Parathyroid adenoma (tissue), 2 donors: Measurements from ENCODE around the gene LRP6.

Experiments
- H2AFZ ChIP-seq: fragments of 300-600 bp; sonication (generic); one replicate; pipeline ENCODE4 v1.7.0; 2017; ENCODE audit warnings: antibody characterized with exemption, mild to moderate bottlenecking
- H3K27ac ChIP-seq: fragments of 300-600 bp; sonication (generic); one replicate; pipeline ENCODE4 v1.7.0; 2017
- H3K27me3 ChIP-seq: fragments of 300-600 bp; sonication (generic); one replicate; pipeline ENCODE4 v1.7.0; 2017; ENCODE audit warnings: low read length; ENCODE audit not compliant: control insufficient read depth, insufficient read depth
- H3K36me3 ChIP-seq: fragments of 300-600 bp; sonication (generic); one replicate; pipeline ENCODE4 v1.7.0; 2017; ENCODE audit warnings: low read length; ENCODE audit not compliant: control insufficient read depth, insufficient read depth
- H3K4me1 ChIP-seq: fragments of 300-600 bp; sonication (generic); one replicate; pipeline ENCODE4 v1.7.0; 2017; ENCODE audit warnings: control low read depth
- H3K4me2 ChIP-seq: fragments of 300-600 bp; sonication (generic); one replicate; pipeline ENCODE4 v1.7.0; 2017; ENCODE audit warnings: low read length
- H3K4me3 ChIP-seq: fragments of 300-600 bp; sonication (generic); one replicate; pipeline ENCODE4 v1.7.0; 2017; ENCODE audit warnings: low read depth, low read length
- H3K79me2 ChIP-seq: fragments of 300-600 bp; sonication (generic); one replicate; pipeline ENCODE4 v1.7.0; 2017; ENCODE audit warnings: control low read depth
- H3K9ac ChIP-seq: fragments of 300-600 bp; sonication (generic); one replicate; pipeline ENCODE4 v1.7.0; 2017; ENCODE audit warnings: mild to moderate bottlenecking
- H3K9me3 ChIP-seq: fragments of 300-600 bp; sonication (generic); one replicate; pipeline ENCODE4 v1.7.0; 2017; ENCODE audit warnings: low read length; ENCODE audit not compliant: control insufficient read depth
- CTCF ChIP-seq: fragments of 300-600 bp; sonication (generic); IDR thresholded peaks from one replicate; pipeline ENCODE4 v1.7.0; 2017; ENCODE audit warnings: antibody characterized with exemption, mild to moderate bottlenecking
- donor health status: primary hyperparathyroidism.

The LRP6 gene

DNA sequence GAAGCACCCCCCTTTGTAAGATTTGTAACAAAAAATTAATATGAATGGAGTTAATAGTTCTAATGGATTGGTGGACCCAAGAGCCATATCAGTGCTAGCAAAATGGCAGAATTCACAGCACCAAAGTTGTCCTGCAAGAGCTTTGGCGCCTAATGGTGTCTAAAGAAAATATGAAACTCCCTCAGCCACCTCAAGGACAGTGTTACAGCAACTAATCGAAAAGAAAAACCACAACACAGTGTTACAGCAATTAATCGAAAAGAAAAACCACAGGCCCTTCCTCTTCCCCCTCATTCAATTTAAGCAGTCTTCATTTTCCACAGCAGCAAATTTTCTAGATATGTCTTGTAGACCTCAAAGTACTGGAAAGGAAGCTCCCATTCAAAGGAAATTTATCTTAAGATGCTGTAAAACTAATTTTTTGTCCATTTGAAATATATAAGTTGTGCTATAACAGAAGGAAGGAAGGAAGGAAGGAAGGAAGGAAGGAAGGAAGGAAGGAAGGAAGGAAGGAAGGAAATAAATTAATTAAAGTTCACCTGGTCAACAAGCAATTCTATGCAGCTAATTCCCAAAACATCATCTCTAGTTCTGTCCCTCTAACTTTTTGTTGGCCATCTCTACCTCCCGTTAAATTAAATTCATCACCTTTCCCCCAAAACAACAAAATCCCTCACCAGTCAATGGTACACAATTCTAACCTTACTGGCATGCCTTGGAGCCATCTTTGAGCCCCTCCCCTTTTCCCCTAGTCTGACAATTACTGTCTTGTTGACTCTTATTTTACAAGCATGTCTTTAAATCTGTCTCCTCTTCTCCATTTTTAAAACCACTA is 17.4 kb downstream of the LRP6 start:
- no peak overlapping the region for H3K4me2 ChIP-seq
- TF ChIP-seq CTCF, result no peak
- no peak overlapping the region for H3K9ac ChIP-seq
- H3K79me2 ChIP-seq, result peaks cover 41% of the 10 kb centered on the region
- no peak overlapping the region for H3K4me3 ChIP-seq
- H3K9me3 ChIP-seq, result no peaks in the 10 kb centered on the region
- H3K27me3 ChIP-seq, result no peaks in the 10 kb centered on the region
- H2AFZ ChIP-seq, result no peak overlapping the region
- no peaks in the 10 kb centered on the region for H3K36me3 ChIP-seq
- no peak overlapping the region for H3K27ac ChIP-seq
- peaks cover 4% of the 10 kb centered on the region for H3K4me1 ChIP-seq

DNA sequence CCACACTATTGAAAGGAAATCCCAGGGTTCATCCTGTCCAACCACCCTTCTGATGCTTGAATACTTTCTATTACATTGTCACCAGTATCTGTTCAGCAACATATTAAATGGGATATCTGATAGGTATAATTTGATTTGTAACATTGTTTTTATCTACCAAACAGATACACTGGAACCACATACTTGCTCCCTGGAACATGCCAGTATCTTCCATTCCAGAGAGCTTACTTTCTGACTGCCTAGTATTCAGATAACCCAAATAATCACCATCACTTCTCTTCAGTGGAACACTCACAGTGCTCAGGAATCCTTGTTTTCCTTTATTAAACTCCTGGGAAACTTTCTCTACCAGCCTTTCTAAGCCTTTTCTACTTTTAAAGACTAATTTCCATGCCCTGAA is 19.3 kb downstream of the LRP6 start:
- H3K4me2 ChIP-seq, result no peak overlapping the region
- H3K79me2 ChIP-seq, result peaks cover 43% of the 10 kb centered on the region
- no peak overlapping the region for H3K27ac ChIP-seq
- no peaks in the 10 kb centered on the region for H3K27me3 ChIP-seq
- H3K4me3 ChIP-seq, result no peak overlapping the region
- H3K4me1 ChIP-seq, result peaks cover 8% of the 10 kb centered on the region
- no peak for TF ChIP-seq CTCF
- no peaks in the 10 kb centered on the region for H3K9me3 ChIP-seq
- H3K9ac ChIP-seq, result no peak overlapping the region
- H2AFZ ChIP-seq, result no peak overlapping the region
- H3K36me3 ChIP-seq, result no peaks in the 10 kb centered on the region

GRCh38 chr12:12244341-12244740 is 22.5 kb downstream of the LRP6 start:
- Histone ChIP-seq H3K27me3 (no peaks in the 10 kb centered on the region), H3K79me2 (peaks cover 29% of the 10 kb centered on the region), H3K9me3 (no peaks in the 10 kb centered on the region), H3K36me3 (no peaks in the 10 kb centered on the region), H2AFZ (no peak overlapping the region), H3K9ac (no peak overlapping the region), H3K4me3 (no peak overlapping the region), H3K4me2 (no peak overlapping the region), H3K27ac (no peak overlapping the region), H3K4me1 (peaks cover 13% of the 10 kb centered on the region)
- TF ChIP-seq CTCF, result no peak

- no peaks in the 10 kb centered on the region for H3K9me3 ChIP-seq
- H3K4me2 ChIP-seq, result no peak overlapping the region
- peaks cover 50% of the 10 kb centered on the region for H3K79me2 ChIP-seq
- no peak overlapping the region for H3K4me3 ChIP-seq
- no peak overlapping the region for H3K27ac ChIP-seq
- H2AFZ ChIP-seq, result no peak overlapping the region
- no peaks in the 10 kb centered on the region for H3K27me3 ChIP-seq
- H3K9ac ChIP-seq, result no peak overlapping the region
- H3K4me1 ChIP-seq, result peaks cover 9% of the 10 kb centered on the region
- TF ChIP-seq CTCF, result no peak
- no peaks in the 10 kb centered on the region for H3K36me3 ChIP-seq
Observed at GRCh38 chr12:12240662-12241340, 26.0 kb downstream of the LRP6 start.
